Measurements from ENCODE around the gene SGCA.
A peak's percentile ranks its signal among the peaks of the same experiment; 100 is the strongest.

SGCA gene

GRCh38 chr17:50147841-50148225 lies 18.0 kb upstream of the SGCA start:
- peak overlapping the region; percentile 66 for H3K27ac ChIP-seq (ENCODE audit: low read depth, low read length, poor library complexity, severe bottlenecking)
- H4K20me1 ChIP-seq (ENCODE audit: insufficient read depth, low read length), result no peaks in the 10 kb centered on the region
- H3K9me2 ChIP-seq (ENCODE audit: low read depth, low read length), result no peaks in the 10 kb centered on the region
- peak overlapping the region; percentile 69 for H3K4me2 ChIP-seq (ENCODE audit: low read length)
- H3K4me3 ChIP-seq (ENCODE audit: low read depth, low read length, poor library complexity, severe bottlenecking), result peak overlapping the region; percentile 80
- peaks cover 29% of the 10 kb centered on the region for H3K36me3 ChIP-seq (ENCODE audit: insufficient read depth, low read length)
- no peak overlapping the region for H2AFZ ChIP-seq (ENCODE audit: low read length)
- H3K9ac ChIP-seq (ENCODE audit: low read length), result peak overlapping the region; percentile 93
- no peaks in the 10 kb centered on the region for H3F3A ChIP-seq (ENCODE audit: insufficient read depth, low read length)
- TF ChIP-seq EZH2 (IDR thresholded peaks at IDR 0.05; ENCODE audit: borderline replicate concordance, low read length) (no peak), CTCF (IDR thresholded peaks at IDR 0.05; ENCODE audit: low read length) (no peak)
- no peaks in the 10 kb centered on the region for H3K79me2 ChIP-seq (ENCODE audit: insufficient read depth, low read length)
- peaks cover 35% of the 10 kb centered on the region for H3K4me1 ChIP-seq (ENCODE audit: insufficient read depth, low read length, severe bottlenecking)
- no peaks in the 10 kb centered on the region for H3K9me3 ChIP-seq (ENCODE audit: low read length)
- no peaks in the 10 kb centered on the region for H3K27me3 ChIP-seq (ENCODE audit: insufficient read depth, low read length)

GRCh38 chr17:50148226-50149090 lies 17.3 kb upstream of the SGCA start:
- no peaks in the 10 kb centered on the region for H3K79me2 ChIP-seq (ENCODE audit: insufficient read depth, low read length)
- H3K4me1 ChIP-seq (ENCODE audit: insufficient read depth, low read length, severe bottlenecking), result peaks cover 35% of the 10 kb centered on the region

GRCh38 chr17:50149091-50149416 lies 16.8 kb upstream of the SGCA start:
- H3F3A ChIP-seq (ENCODE audit: insufficient read depth, low read length), result no peaks in the 10 kb centered on the region
- H3K9ac ChIP-seq (ENCODE audit: low read length), result peak overlapping the region; percentile 93
- H3K4me1 ChIP-seq (ENCODE audit: insufficient read depth, low read length, severe bottlenecking), result peaks cover 35% of the 10 kb centered on the region
- H3K4me2 ChIP-seq (ENCODE audit: low read length), result peak overlapping the region; percentile 69
- no peak for TF ChIP-seq CTCF (IDR thresholded peaks at IDR 0.05; ENCODE audit: low read length)
- no peak for TF ChIP-seq EZH2 (IDR thresholded peaks at IDR 0.05; ENCODE audit: borderline replicate concordance, low read length)
- no peaks in the 10 kb centered on the region for H4K20me1 ChIP-seq (ENCODE audit: insufficient read depth, low read length)
- H3K27me3 ChIP-seq (ENCODE audit: insufficient read depth, low read length), result no peaks in the 10 kb centered on the region
- H3K36me3 ChIP-seq (ENCODE audit: insufficient read depth, low read length), result peaks cover 17% of the 10 kb centered on the region
- H3K9me3 ChIP-seq (ENCODE audit: low read length), result no peaks in the 10 kb centered on the region
- H3K79me2 ChIP-seq (ENCODE audit: insufficient read depth, low read length), result no peaks in the 10 kb centered on the region
- peak overlapping the region; percentile 70 for H3K27ac ChIP-seq (ENCODE audit: low read depth, low read length, poor library complexity, severe bottlenecking)
- H2AFZ ChIP-seq (ENCODE audit: low read length), result no peak overlapping the region
- no peaks in the 10 kb centered on the region for H3K9me2 ChIP-seq (ENCODE audit: low read depth, low read length)
- peak overlapping the region; percentile 80 for H3K4me3 ChIP-seq (ENCODE audit: low read depth, low read length, poor library complexity, severe bottlenecking)

More at GRCh38 chr17:50148226-50149090, 17.3 kb upstream of the SGCA start:
- Histone ChIP-seq H2AFZ (ENCODE audit: low read length) (no peak overlapping the region), H3K9me3 (ENCODE audit: low read length) (no peaks in the 10 kb centered on the region), H3K27me3 (ENCODE audit: insufficient read depth, low read length) (no peaks in the 10 kb centered on the region), H3F3A (ENCODE audit: insufficient read depth, low read length) (no peaks in the 10 kb centered on the region), H3K27ac (ENCODE audit: low read depth, low read length, poor library complexity, severe bottlenecking) (peak overlapping the region; percentile 66), H3K9me2 (ENCODE audit: low read depth, low read length) (no peaks in the 10 kb centered on the region), H3K4me3 (ENCODE audit: low read depth, low read length, poor library complexity, severe bottlenecking) (peak overlapping the region; percentile 80), H4K20me1 (ENCODE audit: insufficient read depth, low read length) (no peaks in the 10 kb centered on the region), H3K9ac (ENCODE audit: low read length) (peak overlapping the region; percentile 93), H3K36me3 (ENCODE audit: insufficient read depth, low read length) (peaks cover 23% of the 10 kb centered on the region), H3K4me2 (ENCODE audit: low read length) (peak overlapping the region; percentile 69)
- no peak for TF ChIP-seq CTCF (IDR thresholded peaks at IDR 0.05; ENCODE audit: low read length)
